HCT116 (cell line): ENCODE results near the gene VPS35L. TPM values are rescaled to one million over a fixed set of nuclear protein-coding genes. Genes with fewer than 3 reads are reported as not detected.

ENCODE experiments used
- ATAC-seq: fragments of 200-7000 bp; cut with Tn5 transposase; 2 replicates; pipeline ENCODE4 v1.9.1; 2020; ENCODE audit warnings: mild to moderate bottlenecking, moderate library complexity
- BruUV-seq: library from RNA; stranded (reverse); fragments of 400-500 nt; replicated peaks from 2 replicates; lab custom pipeline; 2021; lab: Mats Ljungman, UMichigan
- CTCF ChIA-PET: fragments of 300-600 bp; sonication (Branson Sonifier 250); formaldehyde crosslinking; loops from one replicate; lab custom pipeline; 2021; ENCODE audit warnings: antibody characterized with exemption; lab: Charles Lee
- POLR2A ChIA-PET: fragments of 300-600, 350-600 bp; sonication (Branson Sonifier 250); formaldehyde crosslinking; loops from one replicate; lab custom pipeline; 2021; ENCODE audit warnings: antibody characterized with exemption; lab: Charles Lee
- RAD21 ChIA-PET, 2 experiments: fragments of 300-600 bp; sonication (Branson Sonifier 250); formaldehyde crosslinking; loops; one replicate each; lab custom pipeline; 2023; ENCODE audit warnings: low total read pairs in 2 of 2; ENCODE audit not compliant: uncharacterized antibody in 2 of 2, unreplicated experiment in 2 of 2, low non-redundant PET in 1 of 2; lab: Charles Lee
- DNase-seq: peaks from one replicate; pipeline ENCODE4 v3.0.0-alpha.2; 2010; ENCODE audit warnings: low read depth, low spot score
- H2AFZ ChIP-seq: fragments of 200-600 bp; shearing (Covaris generic), sonication (generic); 2 replicates; pipeline ENCODE4 v1.6.1; 2017; ENCODE audit warnings: low read depth, mixed run types, mixed read lengths, antibody characterized with exemption, low read length; ENCODE audit not compliant: poor library complexity, severe bottlenecking
- H3K27ac ChIP-seq: 2 replicates; pipeline ENCODE4 v1.5.1; 2012; ENCODE audit warnings: low read depth, low read length
- H3K27me3 ChIP-seq: fragments of 200-600 bp; sonication (generic); 2 replicates; pipeline ENCODE4 v1.6.1; 2016; ENCODE audit warnings: mixed run types, low read length, mixed read lengths; ENCODE audit not compliant: insufficient read depth
- H3K36me3 ChIP-seq, 2 experiments: fragments of 200-500 bp in 1 of 2; fragments of 200-600 bp in 1 of 2; sonication (Bioruptor generic) in 1 of 2; sonication (generic) in 1 of 2; 2 replicates each; pipeline versions ENCODE4 v1.5.1 to v1.6.1; 2014 to 2016; ENCODE audit warnings: low read length in 2 of 2, inconsistent platforms in 1 of 2, mixed read lengths in 1 of 2, mixed run types in 1 of 2; ENCODE audit not compliant: insufficient read depth in 2 of 2, control insufficient read depth in 1 of 2
- H3K4me1 ChIP-seq, 2 experiments: fragments of 200-600 bp in 1 of 2; sonication (generic) in 1 of 2; 2 replicates each; pipeline versions ENCODE4 v1.5.1 to v1.6.1; 2012 to 2017; ENCODE audit warnings: low read length in 2 of 2, inconsistent platforms in 1 of 2, mild to moderate bottlenecking in 1 of 2, mixed read lengths in 1 of 2, mixed run types in 1 of 2, moderate library complexity in 1 of 2; ENCODE audit not compliant: insufficient read depth in 2 of 2, control insufficient read depth in 1 of 2
- H3K4me2 ChIP-seq: fragments of 200-600 bp; sonication (generic); 2 replicates; pipeline ENCODE4 v1.6.1; 2017; ENCODE audit warnings: mixed run types, low read length, mixed read lengths
- H3K4me3 ChIP-seq, 2 experiments: fragments of 200-600 bp in 1 of 2; sonication (generic) in 1 of 2; replicated peaks in 1 of 2; 2 replicates each; pipeline ENCODE4 v1.5.1; 2011 to 2016; ENCODE audit warnings: low read length in 2 of 2, control low read depth in 1 of 2, low read depth in 1 of 2, mild to moderate bottlenecking in 1 of 2, mixed read lengths in 1 of 2, mixed run types in 1 of 2
- H3K79me2 ChIP-seq: fragments of 200-600 bp; sonication (generic); 2 replicates; pipeline ENCODE4 v1.6.1; 2017; ENCODE audit warnings: mild to moderate bottlenecking, mixed run types, low read length, moderate library complexity, mixed read lengths; ENCODE audit not compliant: insufficient read depth
- H3K9ac ChIP-seq: fragments of 200-600 bp; sonication (generic); 2 replicates; pipeline ENCODE4 v1.6.1; 2016; ENCODE audit warnings: low read length, mixed read lengths
- H3K9me2 ChIP-seq: fragments of 200-600 bp; sonication (generic), shearing (Covaris generic); 2 replicates; pipeline ENCODE4 v1.6.1; 2017; ENCODE audit warnings: mixed run types, mild to moderate bottlenecking, moderate library complexity; ENCODE audit not compliant: insufficient read depth
- H3K9me3 ChIP-seq, 2 experiments: fragments of 200-500 bp in 1 of 2; fragments of 200-600 bp in 1 of 2; sonication (Bioruptor generic) in 1 of 2; sonication (generic) in 1 of 2; 2 replicates each; pipeline ENCODE4 v1.6.1; 2014 to 2017; ENCODE audit warnings: low read length in 2 of 2, mixed read lengths in 2 of 2, inconsistent platforms in 1 of 2, low read depth in 1 of 2, mild to moderate bottlenecking in 1 of 2, mixed run types in 1 of 2, moderate library complexity in 1 of 2; ENCODE audit not compliant: control insufficient read depth in 1 of 2, insufficient read depth in 1 of 2
- H4K20me1 ChIP-seq: fragments of 200-600 bp; sonication (generic), shearing (Covaris generic); 2 replicates; pipeline ENCODE4 v1.6.1; 2017; ENCODE audit warnings: mixed run types, mild to moderate bottlenecking, moderate library complexity; ENCODE audit not compliant: insufficient read depth
- CBX3 ChIP-seq: IDR thresholded peaks from 2 replicates; pipeline ENCODE4 v1.6.1; 2012; ENCODE audit warnings: low read depth
- CEBPB ChIP-seq: IDR thresholded peaks from 2 replicates; pipeline ENCODE4 v1.6.1; 2012; ENCODE audit warnings: low read depth
- EGR1 ChIP-seq: IDR thresholded peaks from 2 replicates; pipeline ENCODE4 v1.6.1; 2012; ENCODE audit warnings: low read depth
- EZH2 ChIP-seq: fragments of 200-600 bp; sonication (generic); IDR thresholded peaks from 2 replicates; pipeline ENCODE4 v1.6.1; 2017; ENCODE audit warnings: antibody characterized with exemption, mixed run types
- EZH2phosphoT487 ChIP-seq: fragments of 200-600 bp; IDR thresholded peaks from 2 replicates; pipeline ENCODE4 v1.6.1; 2018; ENCODE audit warnings: antibody characterized with exemption, borderline replicate concordance
- JUND ChIP-seq: IDR thresholded peaks from 2 replicates; pipeline ENCODE4 v1.6.1; 2012
- POLR2AphosphoS5 ChIP-seq: IDR thresholded peaks from 2 replicates; pipeline ENCODE4 v1.6.1; 2011; ENCODE audit warnings: mild to moderate bottlenecking, low read depth, low read length, moderate library complexity
- RAD21 ChIP-seq: IDR thresholded peaks from 2 replicates; pipeline ENCODE4 v1.6.1; 2012; ENCODE audit warnings: low read depth, mild to moderate bottlenecking
- SIN3A ChIP-seq: IDR thresholded peaks from 2 replicates; pipeline ENCODE4 v1.6.1; 2012; ENCODE audit warnings: low read depth
- SP1 ChIP-seq: IDR thresholded peaks from 2 replicates; pipeline ENCODE4 v1.6.1; 2012; ENCODE audit warnings: low read depth
- SRF ChIP-seq: IDR thresholded peaks from 2 replicates; pipeline ENCODE4 v1.6.1; 2012; ENCODE audit warnings: low read depth
- TCF7L2 ChIP-seq: IDR thresholded peaks from 2 replicates; pipeline ENCODE4 v1.7.0; 2011; ENCODE audit warnings: borderline replicate concordance, inconsistent platforms; ENCODE audit not compliant: insufficient read depth, insufficient read length; ENCODE audit errors: extremely low read depth
- YY1 ChIP-seq: IDR thresholded peaks from 2 replicates; pipeline ENCODE4 v1.6.1; 2011; ENCODE audit warnings: low read length, low read depth, moderate library complexity, mild to moderate bottlenecking; ENCODE audit not compliant: insufficient replicate concordance; ENCODE audit errors: extremely low read depth
- ZFX ChIP-seq: fragments of 450-650 bp; IDR thresholded peaks from 2 replicates; pipeline ENCODE4 v1.6.1; 2017
- intact Hi-C: fragments of 100-400 bp; cut with micrococcal nuclease; formaldehyde crosslinking; loops from 2 replicates; pipeline ENCODE4 v1.10.0; 2022
- total RNA-seq: library from RNA; stranded (reverse); gene quantifications from one replicate; pipeline ENCODE4 v1.2.1, GENCODE V29; 2021; ENCODE audit not compliant: unreplicated experiment
- TF ChIP-seq, protein P1 (sequence below), 3 experiments: fragments of 200-600 bp in 1 of 3; sonication (generic) in 1 of 3; IDR thresholded peaks in 2 of 3; conservative IDR thresholded peaks in 1 of 3; 2 replicates each; pipeline ENCODE4 v1.5.1; 2012 to 2017; ENCODE audit warnings: low read depth in 2 of 3, low read length in 2 of 3, antibody characterized with exemption in 1 of 3, borderline replicate concordance in 1 of 3, control low read depth in 1 of 3, mild to moderate bottlenecking in 1 of 3, mixed read lengths in 1 of 3, mixed run types in 1 of 3, moderate library complexity in 1 of 3; ENCODE audit not compliant: insufficient read depth in 1 of 3

Gene VPS35L
- total RNA-seq, 1 experiment from 2014 or later: 21.4 TPM

DNA sequence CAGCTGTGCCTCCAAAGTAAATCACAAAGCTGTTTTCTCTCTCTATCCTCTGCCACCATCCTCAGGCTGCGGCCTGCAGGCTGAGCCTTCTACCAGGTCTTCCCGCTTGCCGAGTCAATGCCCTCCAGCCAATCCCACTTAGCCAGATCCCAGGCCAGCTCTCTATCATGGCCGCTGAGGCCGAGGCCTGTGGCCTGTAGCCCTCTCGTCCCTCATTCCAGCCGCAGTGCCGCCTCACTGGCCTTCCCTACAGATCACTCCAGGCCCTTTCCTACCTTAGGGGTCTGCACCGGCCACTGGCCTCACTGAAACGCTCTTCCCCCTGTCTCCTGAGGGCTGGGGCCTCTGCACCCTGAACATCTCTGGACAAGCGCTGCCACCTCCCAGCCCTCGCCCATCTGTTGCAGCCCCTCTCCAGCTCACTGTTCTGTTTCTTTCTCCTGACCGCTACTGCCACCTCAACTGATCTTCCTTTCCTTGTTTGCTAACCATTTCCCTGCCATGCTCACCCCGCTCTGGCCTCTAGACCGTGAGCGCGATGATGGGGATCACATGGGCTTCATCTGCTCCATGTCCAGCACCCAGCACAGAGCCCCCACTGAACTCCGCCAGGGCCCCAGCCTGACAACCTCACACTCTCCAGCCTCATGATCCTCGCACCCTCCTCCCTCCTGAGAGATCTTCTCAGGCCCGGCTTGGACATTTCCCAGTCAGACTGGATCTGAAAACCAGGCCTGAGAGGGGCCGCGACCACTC lies 154.1 kb downstream of the VPS35L start:
- DNase-seq (no peak), ATAC-seq (no peak)
- ChIA-PET POLR2A (no interaction called here), RAD21 (no interaction called here), CTCF (no interaction called here)
- Histone ChIP-seq H3K27me3 (no peaks in the 10 kb centered on the region), H3K36me3 (peaks cover 38 to 61% of the 10 kb centered on the region in 2 experiments), H4K20me1 (no peaks in the 10 kb centered on the region), H2AFZ (no peak overlapping the region), H3K9ac (no peak overlapping the region), H3K4me3 (no peak overlapping the region), H3K4me2 (no peak overlapping the region), H3K79me2 (peaks cover 68% of the 10 kb centered on the region), H3K9me2 (no peaks in the 10 kb centered on the region), H3K27ac (no peak overlapping the region), H3K4me1 (peaks cover 4 to 14% of the 10 kb centered on the region in 2 experiments; a peak in 3 of 4 replicates), H3K9me3 (no peaks in the 10 kb centered on the region)
- TF ChIP-seq JUND (no peak), ZFX (no peak), EGR1 (no peak)
- no TSS peak for BruUV-seq
- intact Hi-C loops: no loop called here

DNA sequence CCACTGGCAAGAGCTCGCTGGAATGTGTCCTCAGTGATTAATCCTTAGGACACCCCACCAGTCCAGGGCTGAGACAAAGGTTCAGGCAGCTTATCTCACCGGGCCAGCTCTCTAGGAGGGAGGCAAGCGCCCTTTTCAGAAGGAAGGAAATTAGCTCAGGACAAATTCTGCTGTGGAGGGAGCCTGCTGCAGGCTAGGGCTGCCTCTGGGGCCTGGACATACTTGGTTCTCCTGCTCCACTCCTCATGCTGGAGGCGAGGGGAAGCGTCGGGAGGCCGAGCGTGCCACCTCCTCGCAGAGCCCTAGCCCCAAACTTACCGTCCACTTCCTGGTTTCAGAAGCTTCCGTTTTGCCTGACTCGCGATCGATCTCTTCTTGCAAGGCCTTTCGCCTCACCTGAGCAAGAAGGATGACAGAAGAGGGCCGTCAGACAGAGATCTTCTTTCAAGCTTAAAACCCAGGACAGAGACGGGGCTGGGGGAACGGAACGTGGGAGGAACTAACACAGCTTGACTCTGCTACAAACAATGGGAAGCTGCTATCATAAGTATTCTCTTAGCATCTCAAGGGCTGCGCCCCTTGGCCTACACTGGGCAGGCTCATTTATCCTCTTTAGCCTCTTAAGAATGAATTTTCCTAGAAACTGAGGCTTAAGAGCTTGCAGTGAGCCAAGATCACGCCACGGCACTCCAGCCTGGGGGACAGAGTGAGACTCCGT lies 154.8 kb downstream of the VPS35L start:
- H3K4me1 ChIP-seq: peaks cover 0 to 6% of the 10 kb centered on the region in 2 experiments; a peak in 2 of 4 replicates
- BruUV-seq: no TSS peak
- H3K4me3 ChIP-seq: no peak overlapping the region
- POLR2A ChIA-PET: no interaction called here
- H2AFZ ChIP-seq: no peak overlapping the region
- peaks cover 74% of the 10 kb centered on the region for H3K79me2 ChIP-seq
- ATAC-seq (no peak), DNase-seq (no peak)
- no peak overlapping the region for H3K27ac ChIP-seq
- no peak overlapping the region for H3K4me2 ChIP-seq
- CTCF ChIA-PET: no interaction called here
- intact Hi-C loops: no loop called here
- no peaks in the 10 kb centered on the region for H4K20me1 ChIP-seq
- no peaks in the 10 kb centered on the region for H3K27me3 ChIP-seq
- RAD21 ChIA-PET: no interaction called here
- H3K9me3 ChIP-seq: no peaks in the 10 kb centered on the region
- no peaks in the 10 kb centered on the region for H3K9me2 ChIP-seq
- peaks cover 34 to 59% of the 10 kb centered on the region in 2 experiments for H3K36me3 ChIP-seq
- no peak overlapping the region for H3K9ac ChIP-seq
- TF ChIP-seq POLR2AphosphoS5 (no peak), YY1 (no peak), RAD21 (no peak), CBX3 (no peak), SIN3A (no peak), ZFX (no peak), TCF7L2 (no peak), EZH2phosphoT487 (no peak), EZH2 (no peak), SP1 (no peak), SRF (no peak), CEBPB (no peak)
- TF ChIP-seq, protein P1, sequence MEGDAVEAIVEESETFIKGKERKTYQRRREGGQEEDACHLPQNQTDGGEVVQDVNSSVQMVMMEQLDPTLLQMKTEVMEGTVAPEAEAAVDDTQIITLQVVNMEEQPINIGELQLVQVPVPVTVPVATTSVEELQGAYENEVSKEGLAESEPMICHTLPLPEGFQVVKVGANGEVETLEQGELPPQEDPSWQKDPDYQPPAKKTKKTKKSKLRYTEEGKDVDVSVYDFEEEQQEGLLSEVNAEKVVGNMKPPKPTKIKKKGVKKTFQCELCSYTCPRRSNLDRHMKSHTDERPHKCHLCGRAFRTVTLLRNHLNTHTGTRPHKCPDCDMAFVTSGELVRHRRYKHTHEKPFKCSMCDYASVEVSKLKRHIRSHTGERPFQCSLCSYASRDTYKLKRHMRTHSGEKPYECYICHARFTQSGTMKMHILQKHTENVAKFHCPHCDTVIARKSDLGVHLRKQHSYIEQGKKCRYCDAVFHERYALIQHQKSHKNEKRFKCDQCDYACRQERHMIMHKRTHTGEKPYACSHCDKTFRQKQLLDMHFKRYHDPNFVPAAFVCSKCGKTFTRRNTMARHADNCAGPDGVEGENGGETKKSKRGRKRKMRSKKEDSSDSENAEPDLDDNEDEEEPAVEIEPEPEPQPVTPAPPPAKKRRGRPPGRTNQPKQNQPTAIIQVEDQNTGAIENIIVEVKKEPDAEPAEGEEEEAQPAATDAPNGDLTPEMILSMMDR (IDR thresholded peaks at IDR 0.05 in 2 of 3, conservative IDR thresholded peaks at IDR 0.05 in 1 of 3; ENCODE audit: borderline replicate concordance in 1 of 3, insufficient read depth in 1 of 3, low read depth in 2 of 3, low read length in 2 of 3): no peak
